Nephron progenitor cell (in vitro differentiated cells): ENCODE data around the gene EPN3.

Experiments used
- DNase-seq: peaks from one replicate; pipeline ENCODE4 v3.0.0; 2021
- H3K27ac Mint-ChIP-seq: 2 replicates; pipeline ENCODE4 v1.8.0; 2021; ENCODE audit warnings: mild to moderate bottlenecking, moderate library complexity, mixed read lengths
- H3K27me3 Mint-ChIP-seq: 2 replicates; pipeline ENCODE4 v1.8.0; 2021; ENCODE audit warnings: mild to moderate bottlenecking, low read depth, mixed read lengths; ENCODE audit not compliant: poor library complexity
- H3K36me3 Mint-ChIP-seq: 2 replicates; pipeline ENCODE4 v1.8.0; 2021; ENCODE audit warnings: low read depth, mixed read lengths
- H3K4me1 Mint-ChIP-seq: 2 replicates; pipeline ENCODE4 v1.8.0; 2021; ENCODE audit warnings: mixed read lengths
- H3K4me3 Mint-ChIP-seq: 2 replicates; pipeline ENCODE4 v1.8.0; 2021; ENCODE audit warnings: mild to moderate bottlenecking, moderate library complexity, mixed read lengths
- H3K9me3 Mint-ChIP-seq: 2 replicates; pipeline ENCODE4 v1.8.0; 2021; ENCODE audit warnings: mild to moderate bottlenecking, moderate library complexity, mixed read lengths
- CTCF ChIP-seq: fragments of 200-600 bp; sonication (generic); IDR thresholded peaks from 2 replicates; pipeline ENCODE4 v1.5.0; 2021; ENCODE audit warnings: antibody characterized with exemption

Gene EPN3

GRCh38 chr17:50499270-50499669, 33.3 kb upstream of the EPN3 start:
- Mint-ChIP-seq H3K4me3 (no peak overlapping the region), H3K27ac (no peak overlapping the region), H3K4me1 (peaks cover 28% of the 10 kb centered on the region), H3K36me3 (no peaks in the 10 kb centered on the region), H3K27me3 (no peaks in the 10 kb centered on the region), H3K9me3 (no peaks in the 10 kb centered on the region)
- no peak for DNase-seq
- TF ChIP-seq CTCF: no peak

- no peak for TF ChIP-seq CTCF
- DNase-seq: no peak
- no peak overlapping the region for H3K27ac Mint-ChIP-seq
- peaks cover 32% of the 10 kb centered on the region for H3K4me1 Mint-ChIP-seq
- H3K9me3 Mint-ChIP-seq: no peaks in the 10 kb centered on the region
- H3K27me3 Mint-ChIP-seq: no peaks in the 10 kb centered on the region
- H3K36me3 Mint-ChIP-seq: no peaks in the 10 kb centered on the region
- H3K4me3 Mint-ChIP-seq: no peak overlapping the region
These were observed 32.8 kb upstream of the EPN3 start for GRCh38 chr17:50499721-50500120.

GRCh38 chr17:50501054-50501453, 31.5 kb upstream of the EPN3 start:
- H3K9me3 Mint-ChIP-seq: no peaks in the 10 kb centered on the region
- no peak overlapping the region for H3K27ac Mint-ChIP-seq
- peak; percentile 43 for TF ChIP-seq CTCF
- peaks cover 46% of the 10 kb centered on the region for H3K4me1 Mint-ChIP-seq
- H3K27me3 Mint-ChIP-seq: peaks cover 3% of the 10 kb centered on the region
- DNase-seq: peak; percentile 39
- no peak overlapping the region for H3K4me3 Mint-ChIP-seq
- no peaks in the 10 kb centered on the region for H3K36me3 Mint-ChIP-seq

- H3K27me3 Mint-ChIP-seq: peaks cover 9% of the 10 kb centered on the region
- H3K4me1 Mint-ChIP-seq: peaks cover 51% of the 10 kb centered on the region
- no peaks in the 10 kb centered on the region for H3K36me3 Mint-ChIP-seq
- peak overlapping the region; percentile 33 for H3K27ac Mint-ChIP-seq
- DNase-seq: no peak
- no peak overlapping the region for H3K4me3 Mint-ChIP-seq
- no peaks in the 10 kb centered on the region for H3K9me3 Mint-ChIP-seq
- no peak for TF ChIP-seq CTCF
These were observed 30.1 kb upstream of the EPN3 start for GRCh38 chr17:50502301-50502990.

GRCh38 chr17:50505591-50506130, 26.9 kb upstream of the EPN3 start:
- Mint-ChIP-seq H3K27ac (peak overlapping the region; percentile 62), H3K4me1 (peaks cover 74% of the 10 kb centered on the region), H3K27me3 (peaks cover 15% of the 10 kb centered on the region), H3K4me3 (peak overlapping the region; percentile 55), H3K36me3 (no peaks in the 10 kb centered on the region), H3K9me3 (no peaks in the 10 kb centered on the region)
- no peak for TF ChIP-seq CTCF
- no peak for DNase-seq

GRCh38 chr17:50506298-50506697, 26.2 kb upstream of the EPN3 start:
- no peaks in the 10 kb centered on the region for H3K36me3 Mint-ChIP-seq
- H3K4me3 Mint-ChIP-seq: no peak overlapping the region
- no peaks in the 10 kb centered on the region for H3K9me3 Mint-ChIP-seq
- no peak for TF ChIP-seq CTCF
- H3K27ac Mint-ChIP-seq: no peak overlapping the region
- peaks cover 15% of the 10 kb centered on the region for H3K27me3 Mint-ChIP-seq
- DNase-seq: no peak
- peaks cover 80% of the 10 kb centered on the region for H3K4me1 Mint-ChIP-seq
